Measurements from ENCODE around the gene POLR2J.
"Not testable (repeated sequence)": the region's sequence is repeated elsewhere in the genome, so short reads cannot be mapped to it uniquely, and the experiment has no call there.

The POLR2J gene

GRCh38 chr7:102494473-102495149 lies 15.9 kb upstream of the POLR2J start:
- DNase-seq (ENCODE audit: low read depth in 2 of 2): not testable (repeated sequence)

DNA sequence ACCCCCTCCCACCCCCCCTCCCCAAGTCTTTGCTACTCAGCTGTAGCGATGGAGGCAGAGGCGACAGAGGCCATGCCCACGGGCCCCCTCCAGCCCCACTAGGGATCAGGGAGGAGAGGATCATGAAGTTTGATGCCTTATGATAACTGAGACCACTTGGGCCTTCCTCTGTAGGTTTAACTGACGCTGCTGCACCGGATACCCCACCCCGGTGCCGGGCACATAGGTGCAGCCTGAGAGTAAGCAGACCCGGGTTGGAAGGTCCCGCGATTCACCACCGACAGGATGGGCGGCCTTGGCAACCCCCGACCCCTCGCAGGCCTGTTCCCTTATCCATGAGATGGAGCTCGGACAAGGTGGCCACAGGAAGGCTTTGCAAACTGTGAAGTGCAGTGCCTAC lies 15.3 kb upstream of the POLR2J start:
- DNase-seq (ENCODE audit: low read depth in 2 of 2): not testable (repeated sequence)

- DNase-seq (ENCODE audit: low read depth in 2 of 2): not testable (repeated sequence)
Observed at GRCh38 chr7:102493220-102493935, 14.7 kb upstream of the POLR2J start.

DNA sequence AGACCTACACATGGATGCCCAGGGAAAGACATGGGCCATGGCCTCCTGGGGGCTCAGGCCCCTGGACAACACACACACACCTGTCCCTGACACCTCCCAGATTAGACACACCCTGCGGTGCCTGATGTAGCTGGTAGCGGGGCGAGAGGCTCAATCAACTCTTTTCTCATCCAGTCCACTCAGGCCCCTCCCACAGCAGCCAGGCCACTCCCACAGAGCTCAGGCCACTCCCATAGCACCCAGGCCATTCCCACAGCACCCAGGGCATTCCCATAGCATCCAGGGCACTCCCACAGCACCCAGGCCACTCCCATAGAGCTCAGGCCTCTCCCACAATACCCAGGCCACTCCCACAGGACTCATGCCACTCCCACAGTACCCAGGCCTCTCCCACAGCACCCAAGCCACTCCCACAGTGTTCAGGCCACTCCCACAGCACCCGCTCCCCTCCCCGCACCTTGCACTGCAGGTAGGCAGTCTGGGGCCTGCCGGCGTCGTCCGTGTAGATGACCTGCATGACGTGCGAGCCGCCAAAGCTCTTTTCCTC lies 11.9 kb upstream of the POLR2J start:
- peak in 1 of 2 donors; percentile 54 for DNase-seq (ENCODE audit: low read depth in 2 of 2)

DNA sequence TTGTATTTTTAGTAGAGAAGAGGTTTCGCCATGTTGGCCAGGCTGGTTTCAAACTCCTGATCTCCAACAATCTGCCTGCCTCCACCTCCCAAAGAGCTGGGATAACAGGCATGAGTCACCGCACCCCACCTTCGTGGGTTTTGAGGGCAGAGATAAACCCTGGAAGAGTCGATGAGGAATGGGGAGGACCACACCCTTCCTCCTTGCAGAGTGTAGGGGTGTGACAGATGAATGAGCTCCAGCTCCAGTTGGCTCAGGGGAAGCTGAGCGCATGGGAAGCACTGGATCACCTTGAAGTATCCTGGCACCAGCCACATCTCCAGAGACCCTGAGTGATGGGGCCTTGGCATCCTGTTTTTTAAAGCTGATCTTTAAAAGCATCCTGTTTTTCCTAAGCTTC lies 5.6 kb upstream of the POLR2J start:
- DNase-seq (ENCODE audit: low read depth in 2 of 2): not testable (repeated sequence)

DNA sequence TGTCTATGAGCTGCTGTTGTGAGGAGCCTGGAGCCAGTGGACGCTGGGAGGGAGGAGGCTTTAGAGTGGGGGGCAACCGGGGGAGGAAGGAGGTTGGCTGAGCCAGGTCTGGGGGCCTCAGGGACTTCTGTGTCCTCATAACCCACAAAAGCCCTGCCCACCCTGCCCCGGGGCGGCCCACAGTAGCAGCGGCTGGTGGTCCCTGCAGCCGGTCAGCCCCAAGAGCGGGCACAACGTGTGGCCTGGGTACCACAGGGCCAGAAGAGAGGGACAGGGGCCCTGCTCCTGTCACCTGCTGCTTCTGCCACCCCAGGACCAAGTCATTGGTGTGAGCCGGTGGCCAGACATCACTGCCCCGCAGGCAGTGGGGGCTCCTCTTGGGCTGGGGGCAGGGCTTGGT lies 3.2 kb upstream of the POLR2J start:
- not testable (repeated sequence) for DNase-seq (ENCODE audit: low read depth in 2 of 2)

GRCh38 chr7:102479982-102480637 lies 1.4 kb upstream of the POLR2J start:
- DNase-seq (ENCODE audit: low read depth in 2 of 2): not testable (repeated sequence)

DNA sequence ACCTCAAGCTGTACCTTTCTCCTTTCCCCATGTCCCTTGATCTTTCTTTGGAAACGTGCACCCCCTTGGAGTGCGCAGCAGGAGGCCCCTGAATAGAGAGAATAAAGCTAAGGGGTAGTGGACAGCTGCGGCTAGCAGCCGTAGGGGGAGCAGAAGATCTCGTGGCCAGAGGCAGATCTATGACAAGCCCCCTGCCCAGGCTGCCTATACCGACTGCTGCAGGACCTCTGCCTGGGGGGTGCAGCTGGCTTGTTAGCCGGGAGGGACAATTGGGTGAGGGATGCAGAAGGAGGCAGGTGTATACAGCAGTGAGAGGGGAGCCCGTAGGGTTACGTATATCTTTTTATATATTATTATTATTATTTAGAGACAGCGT lies 475 bp upstream of the POLR2J start:
- DNase-seq (ENCODE audit: low read depth in 2 of 2): not testable (repeated sequence)

- not testable (repeated sequence) for DNase-seq (ENCODE audit: low read depth in 2 of 2)
Observed at GRCh38 chr7:102474736-102475435, 3.8 kb downstream of the POLR2J start.

GRCh38 chr7:102474116-102474515 lies 4.6 kb downstream of the POLR2J start:
- DNase-seq (ENCODE audit: low read depth in 2 of 2): not testable (repeated sequence)

- no peak for DNase-seq (ENCODE audit: low read depth in 2 of 2)
Observed at GRCh38 chr7:102473271-102473991, 5.3 kb downstream of the POLR2J start.

DNA sequence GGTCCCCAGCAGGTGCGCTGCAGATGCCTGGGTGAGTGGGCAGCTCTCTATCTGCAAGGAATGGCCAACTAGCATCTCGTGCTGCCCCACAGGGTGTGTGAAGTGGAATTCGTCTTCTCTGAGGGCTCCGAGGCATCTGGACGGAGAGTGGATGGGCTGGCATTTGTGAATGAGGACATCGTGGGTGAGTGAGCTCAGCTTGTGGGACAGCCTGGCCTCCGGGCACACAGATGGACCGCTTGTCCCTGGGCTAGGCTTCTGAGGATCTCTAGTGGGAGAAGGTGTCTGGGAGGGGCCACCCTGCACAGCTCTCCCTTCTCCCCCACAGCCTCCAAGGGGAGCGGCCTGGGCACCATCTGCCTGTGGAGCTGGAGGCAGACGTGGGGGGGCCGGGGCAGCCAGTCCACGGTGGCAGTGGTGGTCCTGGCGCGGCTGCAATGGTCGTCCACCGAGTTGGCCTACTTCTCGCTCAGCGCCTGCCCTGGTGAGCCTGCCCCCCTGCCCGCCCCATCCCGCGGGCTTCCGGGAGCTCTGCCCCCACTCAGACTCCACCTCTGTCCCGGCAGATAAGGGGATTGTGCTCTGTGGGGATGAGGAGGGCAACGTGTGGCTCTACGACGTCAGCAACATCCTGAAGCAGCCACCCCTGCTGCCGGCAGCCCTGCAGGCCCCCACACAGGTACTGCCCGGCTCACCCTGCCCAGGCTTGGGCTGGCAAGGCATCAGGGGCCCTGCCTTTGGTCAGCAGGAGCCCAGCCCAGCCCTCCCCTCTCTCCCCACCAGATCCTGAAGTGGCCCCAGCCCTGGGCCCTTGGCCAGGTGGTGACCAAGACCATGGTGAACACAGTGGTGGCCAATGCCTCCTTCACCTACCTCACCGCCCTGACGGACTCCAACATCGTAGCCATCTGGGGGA lies 6.3 kb downstream of the POLR2J start:
- no peak for DNase-seq (ENCODE audit: low read depth in 2 of 2)

DNA sequence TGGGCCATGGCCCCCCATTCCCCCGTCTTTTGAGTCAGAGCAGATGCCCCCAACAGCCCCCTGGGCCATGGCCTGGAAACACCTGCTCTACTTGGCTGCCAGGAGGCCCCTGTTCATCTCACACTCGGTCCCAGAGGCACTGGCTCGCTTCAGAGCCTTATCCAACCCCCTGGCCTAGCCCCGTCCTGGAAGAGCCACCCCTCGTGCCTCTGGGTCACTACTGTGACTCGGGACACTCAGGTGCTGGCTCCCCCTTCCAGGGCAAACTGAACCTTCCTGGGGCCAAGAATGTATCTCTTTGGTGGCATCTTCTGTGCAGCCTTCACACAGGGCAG lies 7.0 kb downstream of the POLR2J start:
- DNase-seq (ENCODE audit: low read depth in 2 of 2): no peak

DNA sequence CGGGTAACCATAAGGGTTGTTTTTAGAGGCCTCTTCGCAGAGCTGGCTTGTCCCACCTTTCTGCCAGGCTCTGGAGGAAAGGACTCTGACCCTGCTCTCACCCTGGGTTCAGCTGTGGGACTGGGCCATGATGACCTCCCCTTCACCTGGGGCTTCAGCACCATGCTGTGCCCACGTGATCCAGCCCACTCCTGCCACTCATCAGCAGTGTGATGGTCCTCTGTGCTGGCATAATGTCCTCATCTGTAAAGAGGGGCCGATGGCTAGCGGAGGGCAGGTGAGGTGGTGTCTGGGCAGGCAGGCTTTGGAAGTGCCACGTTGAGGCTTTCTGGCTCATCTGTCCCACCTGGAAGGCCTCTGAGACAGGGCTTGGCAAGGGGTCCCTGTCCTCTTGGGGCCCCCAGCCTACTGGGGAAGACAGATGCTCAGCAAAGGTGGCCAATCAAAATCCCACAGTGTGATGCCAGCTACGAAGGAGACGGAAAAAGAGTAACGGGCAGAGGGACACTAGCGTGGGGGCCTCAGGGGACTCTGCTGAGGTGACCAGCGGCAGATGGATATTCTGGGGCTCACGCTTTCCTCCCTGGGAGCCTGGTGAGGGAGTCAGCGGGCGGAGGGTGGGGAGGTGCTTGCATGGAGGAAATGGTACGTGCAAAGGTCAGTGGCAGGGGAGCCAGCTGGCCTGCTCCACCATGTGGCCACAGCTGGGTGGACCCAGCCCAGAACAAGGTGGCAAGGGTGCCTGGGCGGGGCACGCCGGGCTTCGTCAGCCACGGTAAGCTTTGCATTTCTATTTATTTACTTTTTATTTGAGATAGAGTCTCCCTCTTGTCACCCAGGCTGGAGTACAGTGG lies 8.5 kb downstream of the POLR2J start:
- no peak for DNase-seq (ENCODE audit: low read depth in 2 of 2)

GRCh38 chr7:102469351-102469971 lies 9.3 kb downstream of the POLR2J start:
- DNase-seq (ENCODE audit: low read depth in 2 of 2): no peak

DNA sequence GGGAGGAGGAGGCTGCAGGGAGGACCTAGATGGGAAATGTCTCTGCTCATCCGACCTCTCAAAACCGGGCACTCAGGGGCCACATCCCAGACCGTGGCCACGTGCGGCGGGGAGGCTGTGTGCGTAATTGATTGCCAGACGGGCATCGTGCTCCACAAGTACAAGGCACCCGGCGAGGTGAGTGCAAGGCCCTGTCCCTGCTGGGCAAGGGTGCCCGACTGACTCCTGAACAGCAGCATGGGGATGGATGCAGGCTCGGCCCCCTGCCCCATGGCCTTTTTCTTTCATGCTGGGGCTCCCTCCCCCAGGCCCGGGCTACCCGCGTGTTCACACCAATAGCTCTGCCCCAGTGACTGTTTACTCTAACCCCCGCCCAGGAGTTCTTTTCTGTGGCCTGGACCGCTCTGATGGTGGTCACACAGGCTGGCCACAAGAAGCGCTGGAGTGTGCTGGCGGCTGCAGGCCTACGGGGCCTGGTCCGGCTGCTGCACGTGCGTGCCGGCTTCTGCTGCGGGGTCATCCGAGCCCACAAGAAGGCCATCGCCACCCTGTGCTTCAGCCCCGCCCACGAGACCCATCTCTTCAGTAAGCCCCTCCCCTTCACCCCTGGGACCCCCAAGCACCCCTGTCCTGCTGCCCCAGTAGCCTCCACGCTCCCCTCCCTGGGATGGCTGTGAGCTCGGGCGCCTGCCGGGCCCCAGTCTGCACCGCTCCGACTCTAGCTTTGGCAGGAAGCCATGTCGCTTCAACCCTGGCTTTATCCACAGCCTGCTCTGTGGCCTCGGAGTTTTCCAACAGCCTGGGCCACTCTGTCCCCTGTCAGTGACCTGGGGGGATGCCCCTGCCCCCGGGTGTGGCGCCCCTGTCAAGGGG lies 10.0 kb downstream of the POLR2J start:
- DNase-seq (ENCODE audit: low read depth in 2 of 2): no peak

GRCh38 chr7:102467581-102468477 lies 10.9 kb downstream of the POLR2J start:
- DNase-seq (ENCODE audit: low read depth in 2 of 2): no peak

Measured in stimulated activated CD4-positive, alpha-beta T cell treated with anti-CD3 and anti-CD28 coated beads, Interleukin-1b, Interleukin-23, amount 100 ng/mL, for 1 hour (primary cell).